Stomach (tissue), 4 donors: ENCODE measurements around the gene RFX3.

Source experiments
- EP300 ChIP-seq: sonication (generic); formaldehyde crosslinking; IDR thresholded peaks from one replicate; pipeline ENCODE4 v1.6.1; 2017; ENCODE audit warnings: antibody characterized with exemption
- POLR2A ChIP-seq, 4 donors: fragments of 450-650 bp; IDR thresholded peaks; one replicate each; pipeline ENCODE4 v1.6.1; 2016; ENCODE audit warnings: antibody characterized with exemption in 4 of 4, control low read depth in 2 of 4, mild to moderate bottlenecking in 1 of 4, moderate library complexity in 1 of 4
- POLR2AphosphoS5 ChIP-seq, 3 donors: sonication (generic); formaldehyde crosslinking; IDR thresholded peaks; one replicate each; pipeline ENCODE4 v1.6.1; 2016; ENCODE audit warnings: antibody characterized with exemption in 3 of 3
- TF ChIP-seq, protein P1 (sequence below), 7 experiments: fragments of 450-650 bp in 4 of 7; fragments of 200-600 bp in 3 of 7; sonication (generic) in 3 of 7; IDR thresholded peaks; one replicate each; pipeline ENCODE4 v1.5.1; 2016 to 2019; ENCODE audit warnings: antibody characterized with exemption in 7 of 7, control low read depth in 2 of 7, mild to moderate bottlenecking in 1 of 7

- TF ChIP-seq, protein P1, sequence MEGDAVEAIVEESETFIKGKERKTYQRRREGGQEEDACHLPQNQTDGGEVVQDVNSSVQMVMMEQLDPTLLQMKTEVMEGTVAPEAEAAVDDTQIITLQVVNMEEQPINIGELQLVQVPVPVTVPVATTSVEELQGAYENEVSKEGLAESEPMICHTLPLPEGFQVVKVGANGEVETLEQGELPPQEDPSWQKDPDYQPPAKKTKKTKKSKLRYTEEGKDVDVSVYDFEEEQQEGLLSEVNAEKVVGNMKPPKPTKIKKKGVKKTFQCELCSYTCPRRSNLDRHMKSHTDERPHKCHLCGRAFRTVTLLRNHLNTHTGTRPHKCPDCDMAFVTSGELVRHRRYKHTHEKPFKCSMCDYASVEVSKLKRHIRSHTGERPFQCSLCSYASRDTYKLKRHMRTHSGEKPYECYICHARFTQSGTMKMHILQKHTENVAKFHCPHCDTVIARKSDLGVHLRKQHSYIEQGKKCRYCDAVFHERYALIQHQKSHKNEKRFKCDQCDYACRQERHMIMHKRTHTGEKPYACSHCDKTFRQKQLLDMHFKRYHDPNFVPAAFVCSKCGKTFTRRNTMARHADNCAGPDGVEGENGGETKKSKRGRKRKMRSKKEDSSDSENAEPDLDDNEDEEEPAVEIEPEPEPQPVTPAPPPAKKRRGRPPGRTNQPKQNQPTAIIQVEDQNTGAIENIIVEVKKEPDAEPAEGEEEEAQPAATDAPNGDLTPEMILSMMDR (IDR thresholded peaks at IDR 0.05): no peak
- TF ChIP-seq POLR2A (IDR thresholded peaks at IDR 0.05) (no peak), POLR2AphosphoS5 (IDR thresholded peaks at IDR 0.05) (no peak), EP300 (no peak)
These were observed 52.4 kb downstream of the RFX3 start for GRCh38 chr9:3473405-3473804.
